Immature natural killer cell (primary cell): ENCODE data around the gene TPST1. TPM values are rescaled to one million over a fixed set of nuclear protein-coding genes. Genes with fewer than 3 reads are reported as not detected.

ENCODE experiments used
- polyA plus RNA-seq, 3 donors: library from polyadenylated mRNA; unstranded; fragments of 300-500 nt; fragmentation: Illumina TruSeq; gene quantifications; one replicate each; pipeline ENCODE4 v1.2.3, GENCODE V29; 2021

Gene TPST1
- polyA plus RNA-seq, 3 donors from 2014 or later, result 2.4 to 3.9 (median 3.2) TPM

Other genes starting within 250 kb of the TPST1 start
- 100 to 1,000 TPM in 1 of 3 donors, 10 to 100 TPM in 2; 75.1 to 119 (median 77.3) TPM for gene GUSB, start 223.1 kb upstream of the TPST1 start, polyA plus RNA-seq
- 10 to 100 TPM; 52.3 to 69.5 (median 55.5) TPM for gene ASL, start 129.5 kb upstream of the TPST1 start, polyA plus RNA-seq
- 10 to 100 TPM; 19.2 to 62.2 (median 23.2) TPM for gene CRCP, start 90.5 kb upstream of the TPST1 start, polyA plus RNA-seq